Tibial artery (tissue), 4 donors: Measurements from ENCODE around the gene IMMT.

Experiments used
- DNase-seq, 2 donors: peaks; one replicate each; pipeline ENCODE4 v3.0.0-alpha.2; 2019
- H3K27ac ChIP-seq, 2 donors: fragments of 200-600 bp; sonication (generic) in 1 of 2; 1 replicate in 1 of 2; 2 replicates in 1 of 2; pipeline ENCODE4 v1.5.1; 2018 to 2019; ENCODE audit warnings: mild to moderate bottlenecking in 1 of 2
- H3K27me3 ChIP-seq, 2 donors: fragments of 200-600 bp; sonication (generic) in 1 of 2; one replicate each; pipeline versions ENCODE4 v1.5.1 to v1.6.0; 2016 to 2019
- H3K36me3 ChIP-seq, 3 donors: fragments of 200-600 bp; sonication (generic) in 2 of 3; one replicate each; pipeline ENCODE4 v1.5.1; 2016 to 2019; ENCODE audit warnings: mild to moderate bottlenecking in 2 of 3
- H3K4me1 ChIP-seq, 4 donors: fragments of 200-600 bp; sonication (generic) in 2 of 4; 1 replicate in 3 of 4; 2 replicates in 1 of 4; pipeline ENCODE4 v1.5.1; 2016 to 2019
- H3K4me3 ChIP-seq, 2 donors: fragments of 200-600 bp; sonication (generic) in 1 of 2; 1 replicate in 1 of 2; 2 replicates in 1 of 2; pipeline ENCODE4 v1.5.1; 2018 to 2019; ENCODE audit warnings: mild to moderate bottlenecking in 2 of 2
- H3K9me3 ChIP-seq, 3 donors: fragments of 200-600 bp; sonication (generic) in 1 of 3; one replicate each; pipeline ENCODE4 v1.5.1; 2016 to 2019
- CTCF ChIP-seq, 2 experiments: fragments of 200-600 bp in 1 of 2; fragments of 450-650 bp in 1 of 2; IDR thresholded peaks; one replicate each; pipeline ENCODE4 v1.5.1; 2017 to 2019; ENCODE audit warnings: antibody characterized with exemption in 2 of 2, mild to moderate bottlenecking in 1 of 2, moderate library complexity in 1 of 2
- intact Hi-C: fragments of 100-400 bp; cut with DNase I; formaldehyde crosslinking; loops from one replicate; pipeline ENCODE4 v1.15.0; 2023; ENCODE audit warnings: low total_unique reads

IMMT gene

GRCh38 chr2:86160156-86160952 lies 34.9 kb downstream of the IMMT start:
- H3K27ac ChIP-seq: no peak overlapping the region
- peaks cover 78 to 99% (median 79%) of the 10 kb centered on the region in 3 donors for H3K36me3 ChIP-seq
- intact Hi-C loops: no loop called here

GRCh38 chr2:86158286-86158685 lies 37.0 kb downstream of the IMMT start:
- H3K36me3 ChIP-seq: peaks cover 67 to 95% (median 78%) of the 10 kb centered on the region in 3 donors
- no peaks in the 10 kb centered on the region for H3K4me1 ChIP-seq
- no peak overlapping the region for H3K4me3 ChIP-seq
- no peaks in the 10 kb centered on the region for H3K27me3 ChIP-seq
- no peak for TF ChIP-seq CTCF (IDR thresholded peaks at IDR 0.05)
- intact Hi-C loops: no loop called here
- H3K27ac ChIP-seq: no peak overlapping the region
- H3K9me3 ChIP-seq: no peaks in the 10 kb centered on the region
- DNase-seq: no peak

More at GRCh38 chr2:86160156-86160952, 34.9 kb downstream of the IMMT start:
- Histone ChIP-seq H3K4me3 (no peak overlapping the region), H3K4me1 (no peaks in the 10 kb centered on the region), H3K9me3 (no peaks in the 10 kb centered on the region), H3K27me3 (no peaks in the 10 kb centered on the region)
- TF ChIP-seq CTCF (IDR thresholded peaks at IDR 0.05): no peak
- DNase-seq: no peak

GRCh38 chr2:86157009-86157556 lies 38.2 kb downstream of the IMMT start:
- intact Hi-C loops: no loop called here
- TF ChIP-seq CTCF (IDR thresholded peaks at IDR 0.05): no peak
- Histone ChIP-seq H3K27me3 (no peaks in the 10 kb centered on the region), H3K4me1 (no peaks in the 10 kb centered on the region), H3K9me3 (no peaks in the 10 kb centered on the region), H3K4me3 (no peak overlapping the region), H3K36me3 (peaks cover 60 to 83% (median 72%) of the 10 kb centered on the region in 3 donors), H3K27ac (no peak overlapping the region)
- DNase-seq: no peak

GRCh38 chr2:86150502-86150901 lies 44.8 kb downstream of the IMMT start:
- H3K27me3 ChIP-seq: no peaks in the 10 kb centered on the region
- H3K27ac ChIP-seq: no peak overlapping the region
- H3K4me1 ChIP-seq: no peaks in the 10 kb centered on the region
- intact Hi-C loops: loop anchor here (2.0 kb wide), 1 partner anchor 32 kb away; no protein-coding TSS in a partner anchor
- no peak for DNase-seq
- H3K9me3 ChIP-seq: no peaks in the 10 kb centered on the region
- no peak overlapping the region for H3K4me3 ChIP-seq
- no peak for TF ChIP-seq CTCF (IDR thresholded peaks at IDR 0.05)
- peaks cover 54 to 78% (median 77%) of the 10 kb centered on the region in 3 donors for H3K36me3 ChIP-seq

- no peaks in the 10 kb centered on the region for H3K4me1 ChIP-seq
- no peak for DNase-seq
- no peaks in the 10 kb centered on the region for H3K9me3 ChIP-seq
- H3K27me3 ChIP-seq: no peaks in the 10 kb centered on the region
- intact Hi-C loops: no loop called here
- H3K4me3 ChIP-seq: no peak overlapping the region
- TF ChIP-seq CTCF (IDR thresholded peaks at IDR 0.05): no peak
- peaks cover 73 to 88% (median 87%) of the 10 kb centered on the region in 3 donors for H3K36me3 ChIP-seq
- H3K27ac ChIP-seq: no peak overlapping the region
Observed at GRCh38 chr2:86147793-86148192, 47.5 kb downstream of the IMMT start.
